ENCODE data around the gene ARTN.

Gene ARTN

GRCh38 chr1:43924516-43924915, 9.1 kb upstream of the ARTN start:
- DNase-seq (ENCODE audit: low spot score), result no peak

- no peak for DNase-seq (ENCODE audit: low spot score)
Observed at GRCh38 chr1:43925846-43926245, 7.8 kb upstream of the ARTN start.

GRCh38 chr1:43930168-43930948, 3.2 kb upstream of the ARTN start:
- DNase-seq (ENCODE audit: low spot score), result no peak

GRCh38 chr1:43930949-43931275, 2.7 kb upstream of the ARTN start:
- DNase-seq (ENCODE audit: low spot score), result no peak

GRCh38 chr1:43931711-43932660, 1.6 kb upstream of the ARTN start:
- no peak for DNase-seq (ENCODE audit: low spot score)

GRCh38 chr1:43932786-43933385, 715 bp upstream of the ARTN start:
- no peak for DNase-seq (ENCODE audit: low spot score)

- DNase-seq (ENCODE audit: low spot score), result peak; percentile 83
Observed at GRCh38 chr1:43934101-43934985, 742 bp downstream of the ARTN start.

- no peak for DNase-seq (ENCODE audit: low spot score)
Observed at GRCh38 chr1:43934986-43935324, 1.4 kb downstream of the ARTN start.

GRCh38 chr1:43935711-43936427, 2.3 kb downstream of the ARTN start:
- no peak for DNase-seq (ENCODE audit: low spot score)

- peak; percentile 66 for DNase-seq (ENCODE audit: low spot score)
Observed at GRCh38 chr1:43936431-43937151, 3.0 kb downstream of the ARTN start.

GRCh38 chr1:43937179-43937865, 3.7 kb downstream of the ARTN start:
- DNase-seq (ENCODE audit: low spot score), result no peak

GRCh38 chr1:43938383-43938782, 4.8 kb downstream of the ARTN start:
- no peak for DNase-seq (ENCODE audit: low spot score)

- no peak for DNase-seq (ENCODE audit: low spot score)
Observed at GRCh38 chr1:43938892-43939587, 5.4 kb downstream of the ARTN start.

GRCh38 chr1:43942411-43942810, 8.8 kb downstream of the ARTN start:
- no peak for DNase-seq (ENCODE audit: low spot score)

GRCh38 chr1:43944860-43945259, 11.3 kb downstream of the ARTN start:
- no peak for DNase-seq (ENCODE audit: low spot score)

- DNase-seq (ENCODE audit: low spot score), result no peak
Observed at GRCh38 chr1:43945674-43946235, 12.2 kb downstream of the ARTN start.

GRCh38 chr1:43946236-43947060, 12.8 kb downstream of the ARTN start, which contains the start of gene IPO13:
Gene IPO13 (plus strand): TSS chr1:43946950. CDS start chr1:43947601, 651 bp downstream.
- peak; percentile 95 for DNase-seq (ENCODE audit: low spot score)

Measured in SK-N-DZ (cell line).